Ramos (cell line): ENCODE data around the gene KRTAP12-3.
"Not testable (repeated sequence)": the region's sequence is repeated elsewhere in the genome, so short reads cannot be mapped to it uniquely, and the experiment has no call there.

Experiments
- in situ Hi-C: fragments of 300-500 bp; cut with MboI; formaldehyde crosslinking; loops from one replicate; pipeline ENCODE4 v1.14.3; 2022; ENCODE audit warnings: low sequenced_read_pairs; ENCODE audit not compliant: unreplicated experiment

KRTAP12-3 gene

GRCh38 chr21:44681861-44682579 is 24.3 kb downstream of the KRTAP12-3 start, which contains the start of gene KRTAP12-1:
Gene KRTAP12-1 (minus strand): TSS chr21:44682163. CDS start chr21:44682123, 40 bp downstream.
- in situ Hi-C loops = no loop called here

- in situ Hi-C loops = no loop called here
Observed at GRCh38 chr21:44682580-44683151, 24.9 kb downstream of the KRTAP12-3 start.

GRCh38 chr21:44684077-44684476 is 26.3 kb downstream of the KRTAP12-3 start:
- in situ Hi-C loops = no loop called here

- in situ Hi-C loops = no loop called here
Observed at GRCh38 chr21:44684483-44684882, 26.8 kb downstream of the KRTAP12-3 start.

- in situ Hi-C loops = not testable (repeated sequence)
Observed at GRCh38 chr21:44685050-44685449, 27.3 kb downstream of the KRTAP12-3 start.

- in situ Hi-C loops = no loop called here
Observed at GRCh38 chr21:44686000-44686781, 28.5 kb downstream of the KRTAP12-3 start.

- in situ Hi-C loops = no loop called here
Observed at GRCh38 chr21:44686843-44687561, 29.3 kb downstream of the KRTAP12-3 start.

GRCh38 chr21:44687671-44688070 is 29.9 kb downstream of the KRTAP12-3 start:
- in situ Hi-C loops = no loop called here

GRCh38 chr21:44689740-44690139 is 32.0 kb downstream of the KRTAP12-3 start:
- in situ Hi-C loops = not testable (repeated sequence)

- in situ Hi-C loops = no loop called here
Observed at GRCh38 chr21:44691686-44692085, 34.0 kb downstream of the KRTAP12-3 start.

GRCh38 chr21:44692798-44693512 is 35.2 kb downstream of the KRTAP12-3 start:
- in situ Hi-C loops = no loop called here

GRCh38 chr21:44694776-44695175 is 37.0 kb downstream of the KRTAP12-3 start:
- in situ Hi-C loops = no loop called here

GRCh38 chr21:44695184-44695583 is 37.5 kb downstream of the KRTAP12-3 start:
- in situ Hi-C loops = no loop called here

GRCh38 chr21:44695641-44696040 is 37.9 kb downstream of the KRTAP12-3 start:
- in situ Hi-C loops = no loop called here

- in situ Hi-C loops = no loop called here
Observed at GRCh38 chr21:44696572-44696971, 38.8 kb downstream of the KRTAP12-3 start.

- in situ Hi-C loops = not testable (repeated sequence)
Observed at GRCh38 chr21:44697172-44697810, 39.6 kb downstream of the KRTAP12-3 start, which contains the start of gene KRTAP10-12. Gene KRTAP10-12 (plus strand): TSS chr21:44697172. CDS start chr21:44697202, 30 bp downstream.

GRCh38 chr21:44697811-44698734 is 40.3 kb downstream of the KRTAP12-3 start:
- in situ Hi-C loops = no loop called here

GRCh38 chr21:44699502-44700001 is 41.8 kb downstream of the KRTAP12-3 start:
- in situ Hi-C loops = no loop called here
